ENCODE results near the gene ATP9B.
"Not testable (repeated sequence)": the region's sequence is repeated elsewhere in the genome, so short reads cannot be mapped to it uniquely, and the experiment has no call there.

The ATP9B gene

DNA sequence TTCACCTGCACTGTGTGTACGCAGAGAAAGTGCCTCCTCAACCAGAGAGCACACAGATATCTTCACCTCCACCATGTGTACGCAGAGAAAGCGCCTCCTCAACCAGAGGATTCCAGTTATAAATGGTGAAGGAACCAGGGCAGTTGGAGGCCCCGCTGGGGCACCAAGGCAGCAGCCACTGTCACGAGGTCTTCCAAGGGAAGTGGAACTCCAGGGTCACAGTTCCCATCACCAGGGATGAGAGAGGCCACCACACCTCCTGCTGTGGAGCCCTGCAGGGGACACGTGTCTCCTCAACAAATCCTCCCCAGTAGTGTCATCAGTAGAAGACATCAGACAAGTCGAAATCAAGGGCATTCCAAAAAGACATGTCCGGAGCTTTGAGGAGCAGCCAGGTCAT is 298.3 kb downstream of the ATP9B start:
- DNase-seq: no peak

DNA sequence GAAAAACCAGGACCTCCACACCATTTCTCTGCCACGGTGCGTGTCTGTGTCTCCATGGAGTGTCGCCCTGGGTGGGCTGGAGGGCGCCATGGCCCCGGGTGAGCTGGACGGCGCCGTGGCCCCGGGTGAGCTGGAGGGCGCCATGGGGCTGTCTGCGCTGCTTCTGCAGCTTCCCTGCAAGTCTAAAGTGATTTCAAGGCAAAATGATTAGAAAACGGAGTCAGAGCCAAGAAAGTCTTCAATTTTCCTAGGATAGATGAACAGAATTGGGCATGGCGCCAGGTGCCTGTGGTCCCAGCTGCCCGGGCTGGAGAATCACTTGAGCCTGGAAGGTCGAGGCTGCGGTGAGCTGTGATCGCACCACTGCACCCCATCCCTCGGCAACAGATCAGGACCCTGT is 298.8 kb downstream of the ATP9B start:
- DNase-seq: no peak

DNA sequence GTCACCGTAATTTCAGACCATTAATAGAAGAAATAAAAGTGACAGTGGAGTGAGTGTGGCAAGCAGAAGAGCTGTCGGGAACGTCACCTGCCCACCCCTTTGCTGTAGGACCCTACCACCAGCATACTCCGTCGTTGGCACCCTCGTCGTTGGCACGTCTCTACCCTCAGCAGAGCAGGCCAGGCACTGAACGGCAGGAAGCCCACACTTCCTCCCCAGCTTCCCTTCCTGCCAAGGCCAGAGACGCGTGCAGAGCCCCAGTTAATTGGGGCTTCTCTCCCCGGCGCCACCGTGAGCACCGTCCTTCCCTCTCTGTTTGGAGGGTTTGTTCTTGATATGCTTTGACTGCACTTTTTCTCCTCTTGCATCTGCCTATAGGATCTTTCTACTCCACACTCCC is 299.5 kb downstream of the ATP9B start:
- DNase-seq: no peak

DNA sequence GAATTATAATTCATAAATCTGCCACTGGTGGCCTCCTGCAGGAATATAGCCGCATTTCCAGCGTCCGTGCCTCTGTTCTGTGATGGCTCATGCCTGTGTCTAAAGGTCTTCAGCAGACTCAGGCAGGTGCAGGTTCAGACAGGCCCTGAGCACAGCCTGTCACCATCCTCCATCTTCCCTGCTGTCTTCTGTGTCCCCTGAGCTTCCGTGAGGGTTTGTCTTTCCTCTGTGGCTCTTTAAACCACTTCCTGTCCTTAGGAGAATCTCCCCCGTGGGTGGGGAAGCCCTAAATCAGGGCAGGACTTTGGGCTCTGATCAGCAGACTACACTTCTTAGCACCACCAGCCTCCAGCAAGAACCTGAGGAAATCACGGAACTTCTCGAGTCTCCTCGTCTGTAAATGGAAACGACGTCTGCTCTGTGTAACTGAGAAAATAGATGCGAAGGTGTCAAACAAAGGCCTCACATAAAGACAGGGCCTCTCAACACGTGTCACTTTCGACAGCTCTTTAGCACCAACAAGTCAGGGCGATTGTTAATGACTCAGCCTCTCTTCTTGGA is 302.4 kb downstream of the ATP9B start:
- DNase-seq: no peak

DNA sequence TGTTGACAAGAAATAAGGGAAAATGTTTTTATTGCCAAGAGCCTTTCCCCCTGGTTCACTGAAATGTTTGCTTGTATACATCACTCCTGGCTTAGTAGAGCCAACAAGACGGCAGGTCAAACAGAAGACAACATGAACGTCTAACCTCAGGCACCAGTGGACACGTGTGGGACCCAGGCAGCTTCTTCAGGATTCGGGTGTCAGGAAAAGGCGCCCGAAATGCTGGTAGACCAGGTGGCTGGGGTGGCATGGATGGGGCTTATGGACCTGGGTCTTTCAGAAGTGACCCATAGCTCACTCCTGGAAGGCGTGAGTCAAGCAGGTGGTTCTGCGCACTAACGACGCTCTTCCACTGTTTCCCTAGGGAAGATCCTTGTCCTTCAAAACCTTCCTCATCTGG is 303.3 kb downstream of the ATP9B start:
- DNase-seq: no peak

DNA sequence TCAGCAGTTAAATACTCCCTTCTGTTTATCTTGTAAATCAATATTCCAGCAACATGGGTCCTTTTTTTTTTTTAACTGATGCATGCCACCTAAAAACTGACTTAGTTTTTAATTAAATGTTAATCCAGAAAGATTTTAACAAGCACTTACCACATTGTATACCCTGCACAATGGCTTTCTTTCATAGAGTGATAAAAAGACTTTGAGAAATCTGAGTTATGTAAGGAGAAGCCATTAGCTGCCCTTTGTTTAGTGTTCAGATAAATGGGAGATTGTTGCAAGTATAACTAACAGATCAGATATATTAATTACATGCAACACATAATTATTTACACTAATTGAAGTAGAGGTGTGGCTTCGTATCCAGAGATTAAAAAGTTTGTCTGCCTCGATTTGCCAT is 303.8 kb downstream of the ATP9B start:
- no peak for DNase-seq

DNA sequence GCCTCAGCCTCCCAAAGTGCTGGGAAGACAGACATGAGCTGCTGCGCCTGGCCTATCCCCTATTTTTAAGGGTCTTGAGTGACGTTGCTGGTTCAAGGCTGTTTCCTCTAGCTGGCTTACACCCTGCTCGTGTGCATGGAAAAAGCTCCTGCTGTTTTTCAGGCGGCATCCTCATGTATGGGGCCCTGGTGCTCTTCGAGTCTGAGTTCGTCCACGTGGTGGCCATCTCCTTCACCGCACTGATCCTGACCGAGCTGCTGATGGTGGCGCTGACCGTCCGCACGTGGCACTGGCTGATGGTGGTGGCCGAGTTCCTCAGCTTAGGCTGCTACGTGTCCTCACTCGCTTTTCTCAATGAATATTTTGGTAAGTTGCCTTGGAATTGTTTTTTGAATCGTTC is 304.5 kb downstream of the ATP9B start:
- DNase-seq: no peak

DNA sequence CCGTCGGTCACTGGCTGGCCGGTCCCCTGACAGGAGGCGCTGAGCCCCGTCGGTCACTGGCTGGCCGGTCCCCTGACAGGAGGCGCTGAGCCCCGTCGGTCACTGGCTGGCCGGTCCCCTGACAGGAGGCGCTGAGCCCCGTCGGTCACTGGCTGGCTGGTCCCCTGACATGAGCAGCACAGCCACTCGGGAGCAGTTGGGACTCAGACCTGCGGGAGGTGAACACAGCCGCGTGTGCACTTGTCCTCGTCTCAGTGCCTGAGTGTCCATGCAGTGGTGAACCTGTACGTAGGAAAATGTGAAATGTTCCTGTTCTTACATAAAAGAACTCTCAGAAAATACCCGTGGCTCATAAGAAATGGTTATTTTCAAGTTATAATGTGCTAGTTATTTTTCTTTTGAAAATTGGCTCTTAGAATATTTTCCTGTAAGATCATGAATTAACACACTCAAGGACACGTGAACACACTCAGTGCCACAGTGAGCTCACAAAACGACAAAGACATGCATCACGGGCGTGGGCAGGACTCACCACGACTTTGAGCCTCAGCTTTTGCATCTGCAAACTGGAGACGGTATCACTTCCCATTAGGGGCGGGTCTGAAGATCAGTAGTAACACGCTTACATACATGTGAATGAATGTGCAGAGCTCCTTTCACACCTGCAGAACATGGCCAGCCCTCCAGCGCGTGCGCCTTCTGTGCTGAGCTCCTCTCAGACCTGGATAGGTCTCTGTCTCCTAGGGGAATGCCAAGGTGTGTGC is 305.4 kb downstream of the ATP9B start:
- DNase-seq: no peak

DNA sequence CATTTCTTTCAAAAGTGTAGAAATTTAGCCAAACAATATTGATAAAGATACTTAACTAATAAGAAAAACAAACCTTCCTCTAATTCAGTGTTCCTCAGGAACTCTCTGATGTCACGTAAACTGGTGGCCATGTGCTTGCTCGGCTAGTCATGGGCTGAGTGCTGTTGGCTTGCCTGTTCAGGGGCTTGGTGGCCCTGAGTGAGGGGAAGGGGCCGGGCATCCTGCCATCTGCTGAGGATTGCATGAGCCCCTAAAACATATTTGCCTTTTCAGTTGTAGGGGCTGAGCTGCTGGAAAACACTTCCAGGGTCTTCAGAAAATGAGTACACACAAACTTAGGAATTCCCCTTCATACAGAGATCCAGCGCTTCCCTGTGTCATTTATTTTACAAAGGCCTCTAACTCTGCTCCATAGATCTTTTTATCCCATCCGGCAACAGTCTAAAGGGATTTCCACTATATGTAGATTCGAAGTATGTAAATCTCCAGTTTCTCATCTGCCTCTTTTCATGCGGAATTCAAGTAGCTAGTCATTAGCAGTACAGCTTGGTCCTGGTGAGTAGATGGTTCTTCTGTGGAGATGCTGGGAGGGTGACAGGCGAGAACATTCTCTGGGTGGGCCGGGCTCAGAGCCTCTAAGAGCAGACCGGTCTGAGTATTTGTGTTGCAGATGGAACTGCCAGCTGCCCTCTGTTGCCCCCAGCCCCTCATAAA is 306.4 kb downstream of the ATP9B start:
- no peak for DNase-seq

DNA sequence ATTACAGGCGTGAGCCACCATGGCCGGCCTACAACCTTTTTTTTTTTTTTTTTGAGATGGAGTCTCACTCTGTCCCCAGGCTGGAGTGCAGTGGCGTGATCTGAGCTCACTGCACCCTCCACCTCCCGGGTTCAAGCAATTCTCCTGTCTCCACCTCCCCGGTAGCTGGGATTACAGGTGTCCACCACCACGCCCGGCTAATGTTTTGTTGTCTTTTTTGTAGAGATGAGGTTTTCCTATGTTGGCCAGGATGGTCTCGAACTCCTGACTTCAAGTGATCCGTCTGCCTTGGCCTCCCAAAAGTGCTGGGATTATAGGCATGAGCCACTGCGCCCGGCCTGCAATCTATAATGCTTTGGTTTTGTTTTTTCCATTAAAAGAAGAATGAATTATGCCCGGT is 307.5 kb downstream of the ATP9B start:
- not testable (repeated sequence) for DNase-seq

DNA sequence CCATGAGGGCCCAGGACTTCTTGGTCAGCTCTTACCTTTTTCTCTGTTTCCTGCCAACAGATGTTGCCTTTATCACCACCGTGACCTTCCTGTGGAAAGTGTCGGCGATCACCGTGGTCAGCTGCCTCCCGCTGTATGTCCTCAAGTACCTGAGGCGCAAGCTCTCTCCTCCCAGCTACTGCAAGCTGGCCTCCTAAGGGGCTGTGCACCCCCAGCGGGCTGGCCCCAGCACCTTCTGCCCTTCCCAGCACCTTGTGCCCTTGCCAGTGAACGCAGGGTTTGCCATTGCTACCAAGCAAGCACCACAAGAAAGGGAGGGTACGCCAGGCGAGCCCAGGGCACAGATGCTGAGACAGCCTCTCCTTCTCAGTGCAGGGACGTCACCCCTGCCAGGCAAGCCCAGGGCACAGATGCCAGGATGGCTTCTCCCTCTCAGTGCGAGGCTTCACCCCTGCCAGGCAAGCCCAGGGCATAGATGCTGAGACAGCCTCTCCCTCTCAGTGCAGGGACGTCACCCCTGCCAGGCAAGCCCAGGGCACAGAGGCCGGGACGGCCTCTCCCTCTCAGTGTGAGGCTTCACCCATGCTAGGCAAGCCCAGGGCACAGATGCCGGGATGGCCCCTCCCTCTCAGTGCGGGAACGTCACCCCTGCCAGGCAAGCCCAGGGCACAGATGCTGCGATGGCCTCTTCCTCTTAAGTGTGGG is 308.1 kb downstream of the ATP9B start:
- no peak for DNase-seq

DNA sequence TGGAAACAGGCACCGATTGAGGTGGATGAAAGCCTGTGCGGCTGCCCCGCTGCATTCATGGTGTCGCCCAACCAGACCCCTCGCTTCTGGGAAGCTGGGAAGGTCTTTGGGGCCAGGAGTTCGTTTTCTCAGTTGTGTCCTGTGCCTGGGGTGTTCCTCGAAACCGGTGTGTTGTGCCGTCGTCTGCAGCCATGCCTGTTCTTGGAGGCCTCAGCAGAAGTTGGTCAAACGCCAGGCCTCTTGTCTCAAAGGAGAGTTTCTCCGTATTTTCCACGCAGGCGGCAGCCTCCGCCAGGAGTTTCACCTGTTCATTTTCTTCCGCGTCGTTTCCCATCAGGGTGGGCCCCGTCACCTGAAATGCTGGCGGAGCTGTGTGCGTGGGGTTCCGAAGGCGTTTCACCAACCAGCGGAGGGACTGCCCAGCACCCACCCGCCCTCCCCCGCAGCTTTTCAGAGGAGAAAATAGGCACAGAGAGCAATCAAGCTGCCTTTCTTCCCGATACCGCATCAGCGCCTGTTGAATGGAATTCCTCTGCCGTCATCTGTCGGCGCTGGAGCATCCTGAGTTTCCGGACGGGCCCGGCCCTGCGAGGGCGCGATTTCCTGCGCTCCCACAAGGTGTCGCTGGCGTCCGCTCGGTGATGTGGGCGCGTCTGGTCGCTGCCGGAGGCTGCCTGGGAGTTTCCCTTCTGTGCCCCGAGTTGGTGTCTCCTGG is 309.5 kb downstream of the ATP9B start:
- peak; percentile 86 for DNase-seq

DNA sequence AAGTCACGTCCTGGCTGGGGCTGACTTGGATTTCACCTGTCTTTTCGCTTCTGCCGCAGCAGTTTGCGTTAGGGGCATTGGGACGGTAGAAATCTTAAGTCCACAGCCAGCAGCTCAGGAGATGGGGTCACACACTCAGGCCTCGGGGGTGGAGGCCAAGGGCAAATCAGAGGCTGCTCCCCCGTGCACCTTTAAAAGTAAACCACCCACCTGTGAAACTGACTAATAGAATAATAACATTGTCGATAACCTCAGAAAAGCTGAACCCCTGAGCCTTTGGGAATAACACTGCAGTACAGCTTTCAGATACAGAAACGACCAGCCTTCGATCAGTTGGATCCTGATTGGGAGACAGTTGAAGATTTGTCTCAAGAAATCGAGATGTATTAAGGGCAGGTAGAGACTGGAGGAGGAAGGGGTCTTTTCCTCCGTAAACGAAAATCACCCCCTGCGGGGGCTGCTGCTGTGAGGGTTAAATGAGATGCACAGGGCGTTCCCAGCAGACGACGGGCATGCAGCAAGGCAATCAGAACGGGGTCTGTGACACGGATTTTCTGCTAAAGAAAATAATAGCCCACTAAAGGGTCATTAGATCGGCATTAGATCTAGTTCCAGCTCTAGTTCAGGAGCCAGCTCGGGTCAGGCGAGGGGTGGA is 310.2 kb downstream of the ATP9B start:
- no peak for DNase-seq

DNA sequence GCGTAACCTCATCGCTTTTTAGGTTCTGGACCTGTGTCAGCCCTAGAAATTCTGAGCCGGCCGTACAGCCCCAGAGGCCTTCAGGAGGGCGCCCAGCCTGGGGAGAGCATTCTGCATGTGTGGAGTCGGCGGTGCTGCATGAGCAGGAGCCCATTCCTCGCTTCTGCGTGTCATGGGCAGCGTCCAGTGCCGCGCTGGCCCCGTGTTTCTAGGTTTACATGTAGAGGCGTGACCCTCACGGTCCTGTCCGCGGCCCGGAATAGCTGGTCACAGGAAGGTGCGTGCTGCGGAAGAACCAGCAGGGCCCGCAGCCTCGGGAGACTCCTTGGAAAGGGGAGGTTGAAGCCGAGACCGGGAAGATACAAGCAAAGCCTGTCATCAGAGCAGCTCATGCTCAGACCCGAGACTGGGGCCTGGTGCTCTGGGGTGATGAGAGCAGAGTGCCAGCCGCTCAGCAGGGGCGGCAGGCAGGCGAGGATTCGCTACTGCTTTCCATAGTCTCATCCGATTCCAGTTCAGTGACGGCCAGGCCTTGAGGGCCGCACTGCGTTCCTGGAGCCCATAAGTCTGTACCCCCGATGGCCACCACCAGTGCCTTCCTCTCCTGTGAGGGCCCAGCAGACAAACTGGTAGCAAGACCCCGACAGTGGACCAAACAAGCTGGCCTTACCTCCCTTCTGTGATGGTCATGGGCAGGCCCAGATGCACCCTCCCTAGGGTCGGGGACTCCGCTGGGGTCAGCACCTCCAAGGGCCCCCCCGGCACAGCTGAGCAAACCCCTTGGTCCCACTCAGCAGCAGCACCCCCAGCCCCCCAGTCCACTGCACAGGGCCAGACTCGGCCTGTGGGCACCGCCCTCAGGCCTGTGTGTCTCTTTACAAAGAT is 311.0 kb downstream of the ATP9B start:
- no peak for DNase-seq

DNA sequence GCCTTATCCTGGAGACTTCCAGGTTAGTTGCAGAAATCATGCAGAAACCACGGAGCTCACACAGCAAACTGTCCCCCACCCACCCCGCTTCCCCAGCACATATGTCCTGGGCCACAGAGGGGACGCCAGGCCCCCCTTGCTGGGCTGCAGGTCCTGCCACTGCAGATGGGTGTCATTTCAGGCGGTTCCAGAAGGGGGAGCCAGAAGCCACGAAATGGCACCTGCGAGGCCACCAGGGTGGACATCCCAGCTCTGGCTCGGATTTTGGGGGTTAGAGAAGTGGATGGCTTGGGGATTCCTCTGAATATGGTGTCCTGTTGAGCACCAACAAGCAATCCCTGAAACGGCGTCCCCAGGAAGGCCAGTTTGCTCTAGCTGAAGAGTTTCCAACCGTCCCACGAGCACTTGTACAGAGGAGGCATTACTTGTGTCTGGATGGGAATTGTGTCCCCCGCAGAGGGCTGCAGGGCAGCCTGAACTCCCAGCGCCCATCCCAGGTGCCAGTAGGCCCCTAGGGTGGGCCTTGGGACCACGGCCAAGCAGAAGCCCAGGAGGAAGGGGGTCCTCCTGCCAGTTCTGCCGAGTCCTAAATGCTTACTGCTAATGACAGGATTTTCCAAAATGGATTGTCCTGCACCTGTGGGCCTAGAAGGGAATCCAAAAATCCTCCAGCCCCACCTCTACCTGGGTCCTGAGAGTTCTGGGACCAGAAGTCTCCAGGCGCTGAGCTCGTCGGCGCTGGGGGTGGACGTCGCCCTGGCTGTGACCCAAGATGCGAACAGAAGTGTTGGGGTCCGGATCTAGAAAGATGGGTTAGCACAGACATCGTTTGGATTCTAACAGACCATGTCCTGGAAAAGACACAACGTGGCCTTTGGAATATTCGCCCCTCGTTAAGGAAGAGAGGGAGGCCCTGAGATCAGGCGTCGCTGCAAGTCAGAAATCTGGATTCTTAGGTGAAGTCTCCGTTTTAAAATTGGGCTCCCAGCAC is 311.9 kb downstream of the ATP9B start:
- DNase-seq: peak; percentile 79

DNA sequence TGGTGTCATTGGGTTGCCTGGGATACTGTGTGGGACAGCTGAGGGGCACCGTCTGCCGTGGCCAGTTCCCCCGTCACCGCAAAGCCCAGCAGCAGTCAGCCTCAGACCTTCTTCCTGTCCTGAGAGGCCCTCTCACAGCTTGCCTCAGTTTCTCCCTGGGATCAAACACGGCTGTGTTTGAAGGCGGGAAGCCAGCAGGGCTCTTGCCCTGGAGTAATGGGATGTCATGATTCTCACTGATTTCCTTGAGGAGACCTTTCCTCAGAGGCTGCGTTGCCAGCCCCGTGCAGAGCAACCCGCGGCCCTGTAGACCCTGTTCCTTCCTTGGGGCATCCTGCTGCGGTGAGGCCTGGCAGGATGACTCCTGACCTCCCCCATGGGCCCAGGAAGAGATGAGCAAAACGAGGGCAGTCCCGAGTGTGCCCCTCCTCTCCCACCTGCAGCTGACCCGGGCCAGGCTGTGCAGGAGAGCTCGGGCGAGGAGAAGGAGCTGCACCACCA is 312.7 kb downstream of the ATP9B start:
- DNase-seq: no peak

DNA sequence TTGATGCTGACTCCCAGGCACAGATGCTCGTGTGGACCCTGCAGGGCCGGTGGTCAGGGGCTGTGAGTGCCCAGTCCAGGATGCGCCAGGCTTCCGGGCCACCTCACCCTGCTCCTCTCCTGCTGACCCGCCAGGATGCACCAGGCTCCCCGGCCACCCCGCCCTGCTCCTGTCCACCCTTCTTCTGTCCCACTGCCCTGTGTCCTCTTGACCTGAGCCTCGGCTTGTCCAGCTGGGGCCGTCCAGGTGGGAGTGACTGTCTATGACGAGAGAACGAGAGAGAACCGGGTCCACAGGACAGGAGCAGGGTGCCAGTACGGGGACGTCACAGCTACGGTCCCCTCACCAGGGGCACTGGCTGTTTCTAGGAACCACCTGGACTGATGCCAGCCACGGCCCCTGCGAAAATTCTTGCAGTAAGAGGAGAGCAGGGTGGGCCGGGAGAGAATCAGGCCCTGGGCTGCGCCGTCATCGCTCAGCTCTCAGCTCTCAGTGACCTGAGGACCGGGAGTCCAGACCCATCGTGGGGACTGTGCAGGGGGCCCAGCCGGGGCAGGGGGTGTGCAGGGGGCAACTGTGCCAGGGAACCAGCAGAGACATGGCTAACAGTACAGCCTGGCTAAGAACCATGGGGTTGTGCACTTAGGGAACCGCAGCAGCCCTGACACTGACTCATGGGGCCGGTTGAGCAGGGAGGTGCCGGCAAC is 313.6 kb downstream of the ATP9B start:
- DNase-seq: no peak

DNA sequence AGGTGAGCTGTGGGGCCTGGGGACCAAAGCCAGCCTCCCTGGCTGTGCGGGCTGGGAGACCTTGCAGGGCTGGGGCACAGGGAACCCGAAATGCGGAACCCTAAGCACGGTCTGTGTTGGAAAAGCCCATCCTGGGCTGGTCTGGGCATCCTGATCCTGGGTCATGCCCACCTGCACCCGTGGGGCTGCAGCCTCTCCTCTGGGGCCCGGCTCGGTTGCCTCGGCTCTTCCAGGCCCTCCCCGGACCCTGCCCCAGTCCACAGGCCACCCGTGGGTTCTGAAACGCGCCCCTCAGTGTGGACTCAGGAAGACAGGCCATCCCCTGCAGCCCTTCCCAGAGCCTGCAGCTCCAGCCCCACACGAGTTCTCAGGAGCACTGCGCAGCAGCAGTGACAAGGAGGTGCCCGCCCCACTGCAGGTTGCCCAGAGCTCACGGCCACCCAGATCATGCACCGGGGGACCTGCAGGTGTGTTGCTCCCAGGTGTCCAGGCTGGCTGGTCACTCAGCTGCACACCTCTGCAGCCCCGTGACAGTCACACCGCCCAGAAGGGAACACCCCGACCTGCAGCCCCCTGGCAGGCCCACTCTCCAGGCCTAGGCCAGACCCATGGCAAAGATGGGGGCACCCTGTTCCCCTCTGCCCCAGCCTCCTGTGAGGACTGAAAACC is 314.3 kb downstream of the ATP9B start:
- no peak for DNase-seq
